ENCODE data around the gene KLHL40.

DNA sequence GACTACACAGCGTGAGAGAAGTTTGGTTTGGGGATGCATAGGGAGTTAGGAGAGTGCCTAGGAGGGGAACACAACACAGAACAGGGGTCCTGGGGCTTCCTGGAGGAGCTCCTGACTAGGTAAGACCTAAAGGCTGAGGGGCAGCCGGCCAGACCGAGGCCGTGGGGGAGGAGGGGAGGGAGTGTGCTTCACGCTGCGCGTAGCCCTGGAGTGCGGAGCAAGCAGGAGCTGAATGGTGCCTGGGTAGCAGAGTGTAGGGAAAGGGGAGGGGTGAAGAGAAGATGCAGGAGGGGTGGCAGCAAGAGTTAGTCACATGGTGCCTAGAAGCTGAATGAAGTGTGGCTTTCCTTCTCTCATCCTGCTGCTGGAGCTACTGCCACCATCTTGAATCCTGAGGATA lies 49.7 kb downstream of the KLHL40 start:
- TF ChIP-seq, protein P1, sequence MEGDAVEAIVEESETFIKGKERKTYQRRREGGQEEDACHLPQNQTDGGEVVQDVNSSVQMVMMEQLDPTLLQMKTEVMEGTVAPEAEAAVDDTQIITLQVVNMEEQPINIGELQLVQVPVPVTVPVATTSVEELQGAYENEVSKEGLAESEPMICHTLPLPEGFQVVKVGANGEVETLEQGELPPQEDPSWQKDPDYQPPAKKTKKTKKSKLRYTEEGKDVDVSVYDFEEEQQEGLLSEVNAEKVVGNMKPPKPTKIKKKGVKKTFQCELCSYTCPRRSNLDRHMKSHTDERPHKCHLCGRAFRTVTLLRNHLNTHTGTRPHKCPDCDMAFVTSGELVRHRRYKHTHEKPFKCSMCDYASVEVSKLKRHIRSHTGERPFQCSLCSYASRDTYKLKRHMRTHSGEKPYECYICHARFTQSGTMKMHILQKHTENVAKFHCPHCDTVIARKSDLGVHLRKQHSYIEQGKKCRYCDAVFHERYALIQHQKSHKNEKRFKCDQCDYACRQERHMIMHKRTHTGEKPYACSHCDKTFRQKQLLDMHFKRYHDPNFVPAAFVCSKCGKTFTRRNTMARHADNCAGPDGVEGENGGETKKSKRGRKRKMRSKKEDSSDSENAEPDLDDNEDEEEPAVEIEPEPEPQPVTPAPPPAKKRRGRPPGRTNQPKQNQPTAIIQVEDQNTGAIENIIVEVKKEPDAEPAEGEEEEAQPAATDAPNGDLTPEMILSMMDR (IDR thresholded peaks at IDR 0.05; ENCODE audit: extremely low read depth in 1 of 2, insufficient read depth in 1 of 2, low read depth in 1 of 2, low read length in 2 of 2) = no peak
- no peak for TF ChIP-seq POLR2A (IDR thresholded peaks at IDR 0.05; ENCODE audit: low read depth, low read length)
- TF ChIP-seq EZH2 (IDR thresholded peaks at IDR 0.05; ENCODE audit: borderline replicate concordance, low read depth, low read length, severe bottlenecking) = no peak
- no peak for TF ChIP-seq FOS (IDR thresholded peaks at IDR 0.05; ENCODE audit: borderline replicate concordance, insufficient read depth, low read length)
- TF ChIP-seq JUN (IDR thresholded peaks at IDR 0.05; ENCODE audit: borderline replicate concordance, insufficient read depth, insufficient read length, low read depth) = no peak
- no peak for TF ChIP-seq POLR2AphosphoS5 (IDR thresholded peaks at IDR 0.05; ENCODE audit: insufficient read depth, low read depth, low read length)
- TF ChIP-seq, protein P2, sequence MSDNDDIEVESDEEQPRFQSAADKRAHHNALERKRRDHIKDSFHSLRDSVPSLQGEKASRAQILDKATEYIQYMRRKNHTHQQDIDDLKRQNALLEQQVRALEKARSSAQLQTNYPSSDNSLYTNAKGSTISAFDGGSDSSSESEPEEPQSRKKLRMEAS (IDR thresholded peaks at IDR 0.05; ENCODE audit: insufficient read depth, insufficient read length) = no peak
- TF ChIP-seq MYC (IDR thresholded peaks at IDR 0.05; ENCODE audit: low read depth, low read length) = no peak
- TF ChIP-seq GATA2 (IDR thresholded peaks at IDR 0.05; ENCODE audit: insufficient read depth, insufficient read length, low read depth, low read length) = no peak
